ENCODE results near the gene COPS8.

The COPS8 gene

DNA sequence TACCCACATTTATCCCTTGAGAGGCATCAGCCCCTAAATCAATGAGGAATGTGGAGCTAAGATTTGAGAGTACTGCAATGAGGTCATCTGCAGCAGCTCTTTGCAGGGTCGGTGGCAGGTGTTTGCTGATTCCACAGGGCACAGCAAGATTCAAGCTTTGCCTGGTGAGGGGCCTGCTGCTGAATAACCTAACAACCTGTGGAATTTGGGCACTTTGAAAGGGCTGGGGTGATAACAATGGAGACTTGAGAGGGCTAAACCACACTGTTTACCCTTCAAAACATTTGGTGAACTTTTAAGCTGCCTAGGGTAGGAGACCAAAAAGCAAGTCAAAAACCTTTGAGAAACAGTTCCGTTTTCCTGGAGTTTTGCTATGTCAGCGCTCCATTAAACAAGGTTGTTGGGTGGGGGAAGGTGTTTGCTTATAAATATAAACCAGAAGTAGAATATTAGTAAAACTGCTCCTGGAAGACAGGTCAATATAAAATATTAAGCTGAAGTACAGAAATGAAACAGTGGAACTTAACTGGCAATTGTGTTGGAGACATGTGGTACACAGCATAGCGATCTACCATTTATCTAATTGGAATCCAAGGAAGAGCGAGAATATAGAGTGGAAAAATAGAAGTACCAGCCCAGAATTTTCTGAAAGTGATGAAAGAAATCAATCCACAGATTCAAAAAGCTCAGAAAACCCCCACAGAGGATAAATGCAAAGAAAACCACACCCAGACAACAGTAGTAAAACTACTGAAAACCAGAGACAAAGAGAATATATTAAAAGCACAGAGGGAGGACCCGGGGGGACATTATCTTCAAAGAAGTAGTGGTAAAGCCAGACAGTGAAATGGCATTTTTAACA lies 15.7 kb downstream of the COPS8 start:
- peaks cover 41 to 72% of the 10 kb centered on the region in 2 experiments for H3K36me3 ChIP-seq (ENCODE audit: control insufficient read depth in 2 of 2, insufficient read depth in 1 of 2, low read length in 2 of 2)
- TF ChIP-seq ZNF830 (tag by site-specific recombination; IDR thresholded peaks at IDR 0.05; ENCODE audit: low read depth) (no peak), ZNF558 (tag by site-specific recombination; IDR thresholded peaks at IDR 0.05) (peak; percentile 96)
- no peaks in the 10 kb centered on the region for H3K9me3 ChIP-seq (ENCODE audit: control insufficient read depth, insufficient read depth, low read depth, low read length)
- no peak overlapping the region for H3K27ac ChIP-seq (ENCODE audit: extremely low read depth, low read depth, low read length)
- ChIA-PET POLR2A (no interaction called here), CTCF (no interaction called here)
- no peak overlapping the region for H3K4me3 ChIP-seq (ENCODE audit: low read depth, low read length)
- no peaks in the 10 kb centered on the region for H3K4me1 ChIP-seq (ENCODE audit: control insufficient read depth, insufficient read depth, low read length)

DNA sequence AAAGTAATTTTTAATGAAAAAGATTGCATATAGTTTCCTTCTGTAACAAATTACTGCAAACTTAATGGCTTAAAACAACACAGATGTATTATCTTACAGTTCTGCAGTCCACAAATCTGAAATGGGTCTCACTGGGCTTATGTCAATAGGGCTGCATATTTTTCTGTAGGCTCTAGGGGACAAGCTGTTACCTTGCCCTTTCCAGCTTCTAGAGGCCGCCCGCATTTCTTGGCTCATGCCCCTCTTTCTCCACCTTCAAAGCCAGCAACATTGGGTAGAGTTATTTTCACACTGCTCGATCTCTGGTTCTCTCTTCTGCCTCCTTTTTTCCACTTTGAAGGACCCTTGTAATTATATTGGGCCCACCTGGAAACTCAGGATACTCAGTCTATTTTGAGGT lies 16.7 kb downstream of the COPS8 start:
- CTCF ChIA-PET: interaction anchor here (0.7 to 1.7 kb wide), 2 partner anchors 9 to 19 kb away, joined by 3 to 4 read pairs; no protein-coding TSS in a partner anchor
- Histone ChIP-seq H3K36me3 (ENCODE audit: control insufficient read depth in 2 of 2, insufficient read depth in 1 of 2, low read length in 2 of 2) (peaks cover 32 to 61% of the 10 kb centered on the region in 2 experiments), H3K9me3 (ENCODE audit: control insufficient read depth, insufficient read depth, low read depth, low read length) (no peaks in the 10 kb centered on the region), H3K4me3 (ENCODE audit: low read depth, low read length) (no peak overlapping the region), H3K4me1 (ENCODE audit: control insufficient read depth, insufficient read depth, low read length) (no peaks in the 10 kb centered on the region), H3K27ac (ENCODE audit: extremely low read depth, low read depth, low read length) (no peak overlapping the region)
- TF ChIP-seq REPIN1 (tag by site-specific recombination; IDR thresholded peaks at IDR 0.05; ENCODE audit: low read depth) (no peak), SCRT1 (tag by site-specific recombination; IDR thresholded peaks at IDR 0.05; ENCODE audit: borderline replicate concordance) (no peak), ZFHX2 (tag by site-specific recombination; conservative IDR thresholded peaks at IDR 0.05) (no peak), WT1 (tag by site-specific recombination; IDR thresholded peaks at IDR 0.05) (no peak), ZNF24 (tag by site-specific recombination; IDR thresholded peaks at IDR 0.05) (no peak), ZNF549 (tag by site-specific recombination; IDR thresholded peaks at IDR 0.05) (no peak), ZNF521 (tag by site-specific recombination; IDR thresholded peaks at IDR 0.05) (no peak), FEZF1 (tag by site-specific recombination; IDR thresholded peaks at IDR 0.05) (no peak), ZNF169 (tag by site-specific recombination; IDR thresholded peaks at IDR 0.05) (no peak)
- TF ChIP-seq, protein P1, sequence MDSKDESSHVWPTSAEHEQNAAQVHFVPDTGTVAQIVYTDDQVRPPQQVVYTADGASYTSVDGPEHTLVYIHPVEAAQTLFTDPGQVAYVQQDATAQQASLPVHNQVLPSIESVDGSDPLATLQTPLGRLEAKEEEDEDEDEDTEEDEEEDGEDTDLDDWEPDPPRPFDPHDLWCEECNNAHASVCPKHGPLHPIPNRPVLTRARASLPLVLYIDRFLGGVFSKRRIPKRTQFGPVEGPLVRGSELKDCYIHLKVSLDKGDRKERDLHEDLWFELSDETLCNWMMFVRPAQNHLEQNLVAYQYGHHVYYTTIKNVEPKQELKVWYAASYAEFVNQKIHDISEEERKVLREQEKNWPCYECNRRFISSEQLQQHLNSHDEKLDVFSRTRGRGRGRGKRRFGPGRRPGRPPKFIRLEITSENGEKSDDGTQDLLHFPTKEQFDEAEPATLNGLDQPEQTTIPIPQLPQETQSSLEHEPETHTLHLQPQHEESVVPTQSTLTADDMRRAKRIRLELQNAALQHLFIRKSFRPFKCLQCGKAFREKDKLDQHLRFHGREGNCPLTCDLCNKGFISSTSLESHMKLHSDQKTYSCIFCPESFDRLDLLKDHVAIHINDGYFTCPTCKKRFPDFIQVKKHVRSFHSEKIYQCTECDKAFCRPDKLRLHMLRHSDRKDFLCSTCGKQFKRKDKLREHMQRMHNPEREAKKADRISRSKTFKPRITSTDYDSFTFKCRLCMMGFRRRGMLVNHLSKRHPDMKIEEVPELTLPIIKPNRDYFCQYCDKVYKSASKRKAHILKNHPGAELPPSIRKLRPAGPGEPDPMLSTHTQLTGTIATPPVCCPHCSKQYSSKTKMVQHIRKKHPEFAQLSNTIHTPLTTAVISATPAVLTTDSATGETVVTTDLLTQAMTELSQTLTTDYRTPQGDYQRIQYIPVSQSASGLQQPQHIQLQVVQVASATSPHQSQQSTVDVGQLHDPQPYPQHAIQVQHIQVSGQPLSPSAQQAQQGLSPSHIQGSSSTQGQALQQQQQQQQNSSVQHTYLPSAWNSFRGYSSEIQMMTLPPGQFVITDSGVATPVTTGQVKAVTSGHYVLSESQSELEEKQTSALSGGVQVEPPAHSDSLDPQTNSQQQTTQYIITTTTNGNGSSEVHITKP (tag by site-specific recombination; IDR thresholded peaks at IDR 0.05): no peak
- POLR2A ChIA-PET: no interaction called here

DNA sequence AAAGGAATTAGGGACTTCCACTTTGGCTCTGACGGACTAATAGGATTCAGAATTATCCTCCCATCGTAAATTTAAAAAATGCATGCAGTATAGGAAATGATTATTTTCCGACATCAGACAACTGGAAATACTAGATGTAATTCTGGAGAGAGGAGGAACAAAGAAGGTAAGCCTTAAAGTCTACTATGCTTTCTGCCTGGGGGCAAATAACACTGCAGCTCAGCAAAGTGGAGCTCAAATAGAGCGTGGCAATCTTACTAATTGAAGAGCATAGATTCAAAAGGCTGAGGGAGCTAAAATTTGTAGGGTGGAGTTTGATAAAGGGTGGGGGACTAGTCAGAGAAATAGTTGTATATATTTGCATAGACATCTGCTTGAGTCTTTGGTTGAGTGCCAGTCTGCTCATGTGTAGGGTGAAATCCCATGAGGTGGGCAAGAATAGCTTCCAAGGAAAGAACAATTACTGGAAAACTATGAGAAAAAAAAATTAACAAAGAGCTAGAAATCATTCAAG lies 23.8 kb downstream of the COPS8 start:
- ChIA-PET POLR2A (no interaction called here), CTCF (interaction anchor here (1.0 to 1.1 kb wide), 2 partner anchors 12 to 24 kb away, joined by 3 to 4 read pairs; no protein-coding TSS in a partner anchor)
- Histone ChIP-seq H3K4me1 (ENCODE audit: control insufficient read depth, insufficient read depth, low read length) (no peaks in the 10 kb centered on the region), H3K9me3 (ENCODE audit: control insufficient read depth, insufficient read depth, low read depth, low read length) (no peaks in the 10 kb centered on the region), H3K27ac (ENCODE audit: extremely low read depth, low read depth, low read length) (no peak overlapping the region), H3K36me3 (ENCODE audit: control insufficient read depth in 2 of 2, insufficient read depth in 1 of 2, low read length in 2 of 2) (peaks cover 0 to 6% of the 10 kb centered on the region in 2 experiments; a peak in 1 of 3 replicates), H3K4me3 (ENCODE audit: low read depth, low read length) (no peak overlapping the region)
- no peak for TF ChIP-seq ZBTB20 (tag by site-specific recombination; IDR thresholded peaks at IDR 0.05)
- TF ChIP-seq ZNF654 (tag by site-specific recombination; IDR thresholded peaks at IDR 0.05; ENCODE audit: low read depth): no peak
- TF ChIP-seq ZNF785 (tag by site-specific recombination; IDR thresholded peaks at IDR 0.05): no peak
- no peak for TF ChIP-seq YY2 (tag by site-specific recombination; IDR thresholded peaks at IDR 0.05)
- TF ChIP-seq ZNF423 (tag by site-specific recombination; IDR thresholded peaks at IDR 0.05): no peak
- TF ChIP-seq ZNF530 (tag by site-specific recombination; IDR thresholded peaks at IDR 0.05; ENCODE audit: low read depth): no peak
- no peak for TF ChIP-seq ZNF660 (tag by site-specific recombination; IDR thresholded peaks at IDR 0.05)
- TF ChIP-seq PRDM1 (tag by site-specific recombination; IDR thresholded peaks at IDR 0.05): no peak
- no peak for TF ChIP-seq ZNF521 (tag by site-specific recombination; IDR thresholded peaks at IDR 0.05)
- no peak for TF ChIP-seq ZBTB17 (tag by site-specific recombination; IDR thresholded peaks at IDR 0.05)
- TF ChIP-seq, protein P2, sequence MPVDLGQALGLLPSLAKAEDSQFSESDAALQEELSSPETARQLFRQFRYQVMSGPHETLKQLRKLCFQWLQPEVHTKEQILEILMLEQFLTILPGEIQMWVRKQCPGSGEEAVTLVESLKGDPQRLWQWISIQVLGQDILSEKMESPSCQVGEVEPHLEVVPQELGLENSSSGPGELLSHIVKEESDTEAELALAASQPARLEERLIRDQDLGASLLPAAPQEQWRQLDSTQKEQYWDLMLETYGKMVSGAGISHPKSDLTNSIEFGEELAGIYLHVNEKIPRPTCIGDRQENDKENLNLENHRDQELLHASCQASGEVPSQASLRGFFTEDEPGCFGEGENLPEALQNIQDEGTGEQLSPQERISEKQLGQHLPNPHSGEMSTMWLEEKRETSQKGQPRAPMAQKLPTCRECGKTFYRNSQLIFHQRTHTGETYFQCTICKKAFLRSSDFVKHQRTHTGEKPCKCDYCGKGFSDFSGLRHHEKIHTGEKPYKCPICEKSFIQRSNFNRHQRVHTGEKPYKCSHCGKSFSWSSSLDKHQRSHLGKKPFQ (tag by site-specific recombination; IDR thresholded peaks at IDR 0.05): no peak
- no peak for TF ChIP-seq ZNF426 (tag by site-specific recombination; IDR thresholded peaks at IDR 0.05)
- TF ChIP-seq, protein P3, sequence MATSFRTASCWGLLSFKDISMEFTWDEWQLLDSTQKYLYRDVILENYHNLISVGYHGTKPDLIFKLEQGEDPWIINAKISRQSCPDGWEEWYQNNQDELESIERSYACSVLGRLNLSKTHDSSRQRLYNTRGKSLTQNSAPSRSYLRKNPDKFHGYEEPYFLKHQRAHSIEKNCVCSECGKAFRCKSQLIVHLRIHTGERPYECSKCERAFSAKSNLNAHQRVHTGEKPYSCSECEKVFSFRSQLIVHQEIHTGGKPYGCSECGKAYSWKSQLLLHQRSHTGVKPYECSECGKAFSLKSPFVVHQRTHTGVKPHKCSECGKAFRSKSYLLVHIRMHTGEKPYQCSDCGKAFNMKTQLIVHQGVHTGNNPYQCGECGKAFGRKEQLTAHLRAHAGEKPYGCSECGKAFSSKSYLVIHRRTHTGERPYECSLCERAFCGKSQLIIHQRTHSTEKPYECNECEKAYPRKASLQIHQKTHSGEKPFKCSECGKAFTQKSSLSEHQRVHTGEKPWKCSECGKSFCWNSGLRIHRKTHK (tag by site-specific recombination; IDR thresholded peaks at IDR 0.05): no peak
